Kidney (tissue), 14 donors: Measurements from ENCODE around the gene ERMARD. TPM values are rescaled to one million over a fixed set of nuclear protein-coding genes. Genes with fewer than 3 reads are reported as not detected.
A peak's percentile ranks its signal among the peaks of the same experiment; 100 is the strongest.

Experiments used
- DNase-seq, 5 donors: peaks; one replicate each; pipeline ENCODE4 v3.0.0-alpha.2; 2013 to 2020
- FAIRE-seq: peaks from 2 replicates; lab custom pipeline; 2012; peaks lifted over from hg19 to GRCh38; lab: Jason Lieb, UNC
- H3K27ac ChIP-seq, 2 donors: one replicate each; pipeline ENCODE4 v1.7.0; 2013; ENCODE audit warnings: low read depth in 2 of 2, low read length in 2 of 2, inconsistent platforms in 1 of 2
- H3K27me3 ChIP-seq: one replicate; pipeline ENCODE4 v1.7.1; 2013; ENCODE audit warnings: low read length, inconsistent platforms; ENCODE audit not compliant: control insufficient read depth, insufficient read depth
- H3K36me3 ChIP-seq, 3 donors: one replicate each; pipeline versions ENCODE4 v1.7.0 to v1.7.1; 2013; ENCODE audit warnings: low read length in 3 of 3, control low read depth in 1 of 3, inconsistent platforms in 1 of 3; ENCODE audit not compliant: insufficient read depth in 3 of 3, control insufficient read depth in 2 of 3
- H3K4me1 ChIP-seq, 3 donors: one replicate each; pipeline versions ENCODE4 v1.7.0 to v1.7.1; 2013; ENCODE audit warnings: low read length in 3 of 3, inconsistent platforms in 1 of 3, low read depth in 1 of 3; ENCODE audit not compliant: control insufficient read depth in 2 of 3, insufficient read depth in 2 of 3
- H3K4me3 ChIP-seq, 3 donors: one replicate each; pipeline versions ENCODE4 v1.7.0 to v1.8.1; 2013; ENCODE audit warnings: low read length in 3 of 3, control low read depth in 1 of 3, inconsistent platforms in 1 of 3
- H3K9ac ChIP-seq, 3 donors: one replicate each; pipeline versions ENCODE4 v1.7.0 to v1.7.1; 2013; ENCODE audit warnings: low read length in 3 of 3, control low read depth in 1 of 3, inconsistent platforms in 1 of 3
- H3K9me3 ChIP-seq, 3 donors: one replicate each; pipeline versions ENCODE4 v1.7.0 to v1.7.1; 2013; ENCODE audit warnings: low read length in 3 of 3, control low read depth in 1 of 3, inconsistent platforms in 1 of 3; ENCODE audit not compliant: control insufficient read depth in 2 of 3, insufficient read depth in 1 of 3
- CTCF ChIP-seq: IDR thresholded peaks from 3 replicates; pipeline ENCODE4 v1.5.1; 2012; ENCODE audit warnings: mild to moderate bottlenecking, moderate library complexity, borderline replicate concordance; ENCODE audit not compliant: insufficient read depth; ENCODE audit errors: extremely low read depth
- intact Hi-C: fragments of 100-400 bp; cut with DNase I; formaldehyde crosslinking; loops from one replicate; pipeline ENCODE4 v1.11.1; 2022
- polyA plus RNA-seq: library from polyadenylated mRNA; stranded (reverse); fragments of 350-450 nt; fragmentation: Illumina TruSeq; extraction: RNeasy Lipid Tissue Mini Kit (QIAGEN cat#74804); gene quantifications from one replicate; pipeline ENCODE4 v1.2.3, GENCODE V29; 2014; ENCODE audit warnings: low read depth, low replicate concordance; ENCODE audit not compliant: insufficient read depth
- total RNA-seq: library from RNA; stranded (reverse); fragmentation: NEBNext Ultra II Directional; extraction: Animal tissue kit (Norgen Biotek cat#: 25700); gene quantifications from one replicate; pipeline ENCODE4 v1.2.1, GENCODE V29; 2021
- donor health status: control.
- donor health status: control.
- donor health status: control.
- donor health status: control.
- donor health status: control.
- donor health status: DM: yes; HTN: yes; CAD: no.
- donor health status: Normal renal cell carcinoma (clear cell type).

The ERMARD gene
- total and polyA plus RNA-seq, 2 donors from 2014 or later: 22.3 to 36.8 TPM

- Histone ChIP-seq H3K9ac (no peak overlapping the region), H3K27ac (no peak overlapping the region), H3K9me3 (peaks cover 0 to 4% (median 0%) of the 10 kb centered on the region in 3 donors), H3K4me1 (peaks cover 0 to 10% (median 5%) of the 10 kb centered on the region in 3 donors), H3K36me3 (no peaks in the 10 kb centered on the region), H3K4me3 (no peak overlapping the region), H3K27me3 (peaks cover 2% of the 10 kb centered on the region)
- peak in 1 of 5 donors; percentile 34 for DNase-seq
- FAIRE-seq: no peak
- intact Hi-C loops: no loop called here
- no peak for TF ChIP-seq CTCF
These were observed 78.4 kb downstream of the ERMARD start for GRCh38 chr6:169829786-169830185.

DNA sequence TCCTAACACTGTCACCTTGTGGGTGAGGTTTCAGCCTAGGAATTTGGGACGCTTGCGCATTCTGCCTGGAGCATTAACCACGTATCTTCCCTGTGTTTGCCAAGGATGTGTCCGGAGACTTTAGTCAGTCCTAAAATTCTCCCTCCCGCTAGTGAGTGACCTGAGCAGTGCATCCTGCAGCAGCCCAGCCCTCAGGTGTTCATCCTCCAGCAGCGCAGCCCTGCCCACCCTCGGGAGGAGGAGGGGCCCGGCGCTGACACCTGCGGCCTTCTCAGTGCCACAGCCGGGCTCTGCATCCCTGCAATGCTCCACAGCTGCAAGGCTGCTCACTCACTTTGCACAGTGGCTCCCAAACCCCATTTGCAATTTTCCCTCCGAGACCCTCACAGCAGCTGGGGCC, 79.5 kb downstream of the ERMARD start:
- DNase-seq (no peak), FAIRE-seq (no peak)
- Histone ChIP-seq H3K4me3 (no peak overlapping the region), H3K9ac (no peak overlapping the region), H3K9me3 (peaks cover 0 to 4% (median 0%) of the 10 kb centered on the region in 3 donors), H3K4me1 (peaks cover 0 to 10% (median 5%) of the 10 kb centered on the region in 3 donors), H3K36me3 (no peaks in the 10 kb centered on the region), H3K27me3 (peaks cover 2% of the 10 kb centered on the region), H3K27ac (no peak overlapping the region)
- intact Hi-C loops: no loop called here
- no peak for TF ChIP-seq CTCF

Other genes starting within 250 kb of the ERMARD start
- gene WDR27, start 49.6 kb upstream of the ERMARD start, total RNA-seq: 45.0 TPM
- 12.3 TPM for gene WDR27, start 49.6 kb upstream of the ERMARD start, polyA plus RNA-seq
- gene C6orf120, start 49.5 kb upstream of the ERMARD start, total RNA-seq: 23.1 TPM
- gene C6orf120, start 49.5 kb upstream of the ERMARD start, polyA plus RNA-seq: 10.9 TPM
- gene PHF10, start 27.1 kb upstream of the ERMARD start, total RNA-seq: 35.9 TPM
- gene PHF10, start 27.1 kb upstream of the ERMARD start, polyA plus RNA-seq: 34.5 TPM
- 1.9 TPM for gene DYNLT2, start 50 bp upstream of the ERMARD start, total RNA-seq
- gene DYNLT2, start 50 bp upstream of the ERMARD start, polyA plus RNA-seq: 2.6 TPM